HUDEP-2 (cell line): ENCODE results near the gene TCERG1L.

ENCODE experiments used
- DNase-seq, 76 experiments: peaks; one replicate each; lab custom pipeline; 2025; ENCODE audit not compliant: unreplicated experiment in 76 of 76; lab: John Stamatoyannopoulos, UW

Gene TCERG1L

GRCh38 chr10:131132681-131133080, 178.8 kb downstream of the TCERG1L start:
- no peak for DNase-seq

DNA sequence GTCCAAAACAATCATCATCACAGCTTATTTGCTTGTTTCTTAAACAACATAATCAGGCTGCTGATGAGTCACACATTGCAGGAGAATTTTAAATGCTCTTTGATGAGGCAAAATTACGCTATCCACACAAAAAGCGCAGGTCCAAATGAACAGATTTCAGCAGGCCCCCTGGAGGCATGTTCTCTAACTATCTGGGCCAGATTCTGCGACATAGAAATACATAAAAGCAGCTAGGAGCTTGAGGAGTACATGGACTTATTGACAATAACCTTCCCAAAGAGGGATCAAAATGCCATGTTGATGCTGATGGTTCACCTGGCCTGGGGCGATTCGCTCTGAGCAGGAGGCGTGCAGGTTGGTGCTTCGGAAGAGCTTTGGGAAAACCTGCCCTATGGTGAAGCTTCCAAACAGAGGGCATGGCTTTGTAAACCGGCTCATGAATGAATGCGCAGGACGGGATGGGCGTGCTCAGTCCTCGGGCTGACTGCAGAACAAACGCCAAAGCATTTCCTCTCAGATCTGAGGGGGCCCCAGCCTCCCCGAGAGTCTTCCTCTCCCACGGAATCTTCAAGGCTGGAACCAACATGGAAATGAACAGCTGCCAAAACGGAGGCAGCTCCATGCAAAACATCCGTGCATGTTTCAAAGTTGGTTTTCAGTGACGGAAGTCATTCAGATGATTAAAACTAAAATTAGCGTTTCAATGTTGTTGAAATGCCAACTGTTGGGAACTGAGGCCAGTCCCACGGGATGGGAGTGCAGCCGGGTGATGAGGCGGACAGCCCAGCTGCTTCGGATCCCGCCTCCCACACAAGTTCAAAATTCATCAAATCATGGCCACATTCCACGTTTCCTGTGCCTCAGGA, 179.6 kb downstream of the TCERG1L start:
- DNase-seq, result no peak

DNA sequence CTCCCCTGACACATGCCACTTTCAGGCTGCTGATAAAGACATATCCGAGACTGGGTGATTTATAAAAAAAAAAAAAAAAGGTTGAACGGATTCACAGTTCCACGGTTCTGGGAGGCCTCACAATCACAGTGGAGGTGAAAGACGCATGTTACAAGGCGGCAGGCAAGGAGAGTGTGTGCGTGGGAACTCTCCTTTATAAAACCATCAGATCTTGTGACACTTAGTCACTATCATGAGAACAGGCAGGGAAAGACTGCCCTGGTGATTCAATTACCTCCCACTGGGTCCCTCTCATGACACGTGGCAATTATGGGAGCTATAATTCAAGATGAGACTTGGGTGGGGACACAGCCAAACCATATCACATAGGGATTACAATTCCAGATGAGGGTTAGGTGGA, 181.5 kb downstream of the TCERG1L start:
- no peak for DNase-seq

DNA sequence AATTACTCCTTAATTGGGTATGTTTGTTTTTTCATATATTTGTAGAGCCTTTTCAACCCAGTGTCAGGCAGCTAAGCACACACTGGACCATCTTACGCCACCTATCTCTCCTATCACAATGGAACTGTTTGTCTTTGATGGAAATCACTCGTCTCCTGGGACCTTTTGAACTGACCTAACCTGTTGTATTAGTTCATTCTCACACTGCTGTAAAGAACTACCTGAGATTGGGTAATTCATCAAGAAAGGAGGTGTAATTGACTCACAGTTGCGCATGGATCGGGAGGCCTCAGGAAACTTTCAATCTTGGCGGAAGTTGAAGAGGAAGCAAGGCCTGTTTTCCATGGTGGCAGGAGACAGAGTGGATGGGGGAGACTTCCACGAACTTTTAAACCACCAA, 182.0 kb downstream of the TCERG1L start:
- DNase-seq, result no peak

DNA sequence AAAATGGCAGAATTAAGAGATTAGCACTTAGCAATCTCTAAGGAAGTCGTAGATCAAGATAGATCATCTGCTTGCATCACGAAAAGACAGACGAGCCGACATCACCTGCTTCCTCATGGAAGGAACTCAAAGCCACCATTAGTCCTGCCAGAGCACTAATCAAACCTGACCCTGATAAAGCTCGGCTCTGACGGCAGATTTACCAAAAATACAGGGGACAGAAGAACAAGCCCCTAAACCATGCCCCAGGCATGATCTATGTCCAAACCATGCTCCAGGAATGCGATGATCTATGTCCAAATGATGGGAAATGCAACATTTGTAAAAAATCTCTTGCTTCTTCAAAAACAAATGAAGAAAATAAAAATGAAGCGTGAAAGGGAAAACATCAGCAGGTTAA, 182.8 kb downstream of the TCERG1L start:
- no peak for DNase-seq

- DNase-seq, result peak in 3 of 76 experiments; percentile 2 to 8 (median 3)
These were observed 183.9 kb downstream of the TCERG1L start for GRCh38 chr10:131127610-131128009.

- no peak for DNase-seq
These were observed 184.4 kb downstream of the TCERG1L start for GRCh38 chr10:131127138-131127589.

GRCh38 chr10:131126321-131127137, 185.0 kb downstream of the TCERG1L start:
- no peak for DNase-seq

DNA sequence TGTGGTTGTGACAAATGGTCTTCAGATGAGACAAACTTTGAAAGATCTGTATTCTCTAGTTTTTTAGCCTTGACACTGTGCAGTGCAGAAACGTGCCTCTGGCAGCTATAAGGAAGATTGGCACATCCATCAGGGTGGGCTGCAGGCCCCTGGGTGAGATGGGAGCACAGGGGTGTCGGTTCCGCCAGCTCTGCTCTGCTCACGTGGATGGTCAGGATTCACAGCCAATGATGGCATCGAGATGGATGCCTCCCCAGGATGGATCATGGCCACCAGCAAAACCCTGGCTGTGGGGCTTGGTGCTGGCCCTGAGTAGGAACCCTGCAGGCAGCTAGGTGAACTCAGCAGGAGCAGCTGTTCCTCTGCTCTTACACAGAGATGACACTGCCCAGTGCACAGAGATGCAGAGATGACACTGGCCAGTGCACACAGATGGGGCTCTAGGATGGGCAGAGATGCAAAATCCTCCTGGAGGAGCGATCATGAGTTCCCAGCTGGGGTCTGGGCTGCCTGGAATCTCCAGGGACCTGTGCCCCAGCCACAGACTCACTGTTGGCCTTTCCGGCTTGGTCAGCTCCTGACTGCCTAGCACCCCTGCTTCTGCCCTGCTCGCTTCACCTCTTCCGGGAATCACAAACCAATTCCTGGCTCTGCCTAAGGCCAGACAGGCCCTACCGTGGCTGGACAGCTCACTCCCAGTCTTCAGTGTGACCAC, 185.9 kb downstream of the TCERG1L start:
- no peak for DNase-seq

GRCh38 chr10:131124945-131125344, 186.6 kb downstream of the TCERG1L start:
- DNase-seq, result no peak

DNA sequence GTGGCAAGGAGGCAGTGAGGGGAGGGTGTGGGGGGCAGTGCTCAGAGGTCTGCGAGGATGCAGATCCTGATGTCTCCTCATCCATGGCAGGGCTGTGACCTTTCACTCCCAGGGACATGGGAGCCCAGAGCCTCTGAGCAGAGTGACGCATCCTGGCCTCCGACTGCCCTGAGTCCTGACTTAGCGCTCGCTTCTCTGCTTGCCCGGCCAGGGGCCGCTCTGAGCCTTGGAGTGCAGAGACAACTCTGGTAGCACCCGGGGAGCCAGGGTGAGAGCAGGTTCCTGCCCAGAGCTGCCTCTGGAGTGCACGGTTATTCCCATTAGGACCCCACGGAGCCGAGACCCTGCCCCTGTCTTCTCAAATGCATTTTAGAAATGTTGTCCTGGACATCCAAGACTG, 188.0 kb downstream of the TCERG1L start:
- DNase-seq, result no peak

DNA sequence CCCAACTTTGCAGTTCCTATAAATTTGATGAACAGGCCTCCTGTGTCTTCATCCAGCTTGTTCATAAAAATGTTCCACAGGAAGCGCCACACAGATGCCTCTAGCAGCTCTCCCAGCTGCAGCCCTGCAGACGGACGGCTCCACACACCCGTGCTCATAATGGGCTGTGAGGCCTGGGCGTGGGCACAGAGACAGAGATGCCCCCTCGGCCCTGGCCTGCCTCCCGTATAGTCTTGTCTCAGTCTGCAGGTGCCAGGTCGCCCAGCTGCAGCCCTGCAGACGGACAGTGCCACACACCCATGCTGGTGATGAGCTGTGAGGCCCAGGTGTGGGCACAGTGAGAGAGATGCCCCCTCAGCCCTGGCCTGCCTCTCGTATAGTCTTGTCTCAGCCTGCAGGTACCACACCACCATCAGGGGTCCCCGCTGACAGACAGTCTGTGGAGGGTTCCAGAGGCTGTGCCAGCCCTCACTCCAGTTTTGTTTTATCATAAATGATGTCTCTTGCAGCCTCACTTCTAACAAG, 189.9 kb downstream of the TCERG1L start:
- no peak for DNase-seq

GRCh38 chr10:131119626-131120355, 191.7 kb downstream of the TCERG1L start:
- DNase-seq, result no peak

DNA sequence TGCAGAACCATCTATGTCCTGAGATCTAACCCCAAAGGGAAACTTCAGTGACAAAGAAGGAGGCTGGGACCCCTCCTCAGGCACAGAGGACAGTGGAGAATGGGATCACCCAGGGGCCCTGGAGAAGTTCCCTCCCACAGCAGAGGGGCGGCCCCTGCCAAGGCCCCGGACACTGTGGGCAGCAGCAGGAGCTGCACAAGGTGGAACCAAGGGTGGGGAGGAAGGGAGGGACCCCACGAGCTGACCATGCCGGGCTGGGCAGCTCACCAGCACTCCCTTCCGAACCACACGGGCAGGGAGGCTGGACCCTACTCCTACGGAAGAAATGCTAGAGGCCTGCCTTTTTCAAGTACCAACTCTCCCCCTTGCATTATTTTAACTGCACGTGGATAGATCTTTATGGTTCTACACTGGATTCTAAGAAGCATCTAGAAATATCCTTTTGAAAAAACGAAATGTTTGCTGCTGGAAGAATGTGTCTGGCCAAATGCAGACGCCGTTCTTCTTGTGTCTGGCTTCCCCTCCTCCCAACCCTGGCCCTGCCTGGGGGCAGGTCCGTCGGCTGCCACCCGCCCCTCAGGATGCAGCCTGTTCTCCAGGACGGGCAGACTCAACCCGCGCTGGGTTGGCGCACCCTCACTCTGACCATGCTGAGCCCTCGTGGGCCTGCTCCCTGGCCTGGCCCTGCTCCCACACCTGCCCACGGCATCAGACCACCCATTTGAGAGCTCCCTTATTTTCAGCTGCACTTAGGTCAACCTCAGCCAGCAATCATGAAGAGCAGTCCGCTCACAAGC, 193.9 kb downstream of the TCERG1L start:
- no peak for DNase-seq

GRCh38 chr10:131116991-131117375, 194.5 kb downstream of the TCERG1L start:
- DNase-seq, result no peak

DNA sequence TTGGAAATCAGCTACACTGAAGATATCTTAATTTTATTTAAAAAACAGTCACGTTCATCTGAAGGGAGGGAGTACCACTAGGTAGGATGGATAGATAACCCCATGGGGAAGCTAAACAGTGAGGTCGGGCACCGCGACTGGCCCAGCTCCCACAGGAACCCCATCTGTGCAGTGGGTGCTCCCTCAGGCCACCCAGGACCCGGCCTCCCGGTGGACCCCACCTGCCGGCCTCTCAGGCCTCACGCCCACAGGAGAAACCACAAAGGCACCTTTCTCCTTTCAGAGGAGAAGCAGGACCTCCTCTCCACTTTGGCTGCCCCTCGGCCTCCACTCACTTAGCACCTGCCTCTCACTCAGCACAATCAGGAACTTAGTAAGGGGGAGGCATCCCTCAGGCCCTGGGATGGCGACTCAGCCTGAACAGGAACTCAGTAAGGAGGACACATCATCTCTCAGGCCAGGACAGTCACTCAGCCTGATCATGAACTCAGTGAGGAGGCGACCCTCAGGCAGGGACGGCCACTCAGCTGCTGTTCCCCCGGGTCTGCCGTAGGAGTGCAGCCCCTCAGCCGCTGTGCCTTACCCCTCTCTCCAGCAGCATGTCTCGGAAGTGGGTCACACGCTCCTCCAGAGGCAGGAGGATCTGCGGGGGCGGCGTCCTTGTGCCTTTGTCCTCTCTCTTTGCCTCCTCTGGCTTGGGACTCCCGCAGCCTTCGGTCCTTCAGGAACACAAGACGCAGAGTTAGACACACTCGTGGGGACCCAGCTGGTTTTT, 195.1 kb downstream of the TCERG1L start:
- DNase-seq, result no peak

DNA sequence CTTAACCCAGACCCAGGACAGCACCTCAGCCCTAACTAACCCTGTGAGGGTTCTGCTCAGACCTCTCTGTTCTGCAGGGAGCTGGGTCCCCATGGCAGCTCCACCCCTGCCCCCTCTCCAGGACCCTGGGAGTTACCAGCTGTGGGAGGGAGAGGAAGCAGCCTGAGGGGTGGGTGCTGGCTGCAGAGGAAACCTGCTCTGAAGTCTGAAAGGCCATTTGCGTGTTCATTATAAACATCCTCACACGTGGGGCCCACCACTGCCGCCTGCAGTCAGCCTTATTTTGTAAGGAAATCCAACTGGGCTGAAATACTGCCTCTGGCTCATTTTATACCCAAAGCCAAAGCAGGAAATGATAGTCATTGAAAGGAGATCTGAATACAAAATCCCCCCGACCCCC, 195.7 kb downstream of the TCERG1L start:
- no peak for DNase-seq

DNA sequence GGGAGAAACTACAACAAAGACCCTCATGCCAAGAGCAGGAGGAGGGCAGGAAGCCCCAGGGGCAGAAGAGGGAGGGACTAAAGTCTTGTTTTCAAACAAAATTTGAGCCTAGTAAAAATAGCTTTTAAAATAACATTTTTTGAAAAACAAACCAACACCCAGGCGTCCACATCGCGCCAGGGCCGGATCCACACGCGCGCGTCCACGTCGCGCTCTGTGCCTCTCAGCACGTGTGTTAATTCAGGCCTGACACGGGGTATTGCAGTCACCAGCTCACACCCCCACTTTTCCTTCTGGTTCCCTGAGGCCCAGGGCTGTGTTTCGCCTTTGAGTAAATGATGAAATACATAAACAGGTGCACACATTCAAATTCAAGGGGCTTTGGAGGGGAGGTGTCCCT, 196.2 kb downstream of the TCERG1L start:
- no peak for DNase-seq

DNA sequence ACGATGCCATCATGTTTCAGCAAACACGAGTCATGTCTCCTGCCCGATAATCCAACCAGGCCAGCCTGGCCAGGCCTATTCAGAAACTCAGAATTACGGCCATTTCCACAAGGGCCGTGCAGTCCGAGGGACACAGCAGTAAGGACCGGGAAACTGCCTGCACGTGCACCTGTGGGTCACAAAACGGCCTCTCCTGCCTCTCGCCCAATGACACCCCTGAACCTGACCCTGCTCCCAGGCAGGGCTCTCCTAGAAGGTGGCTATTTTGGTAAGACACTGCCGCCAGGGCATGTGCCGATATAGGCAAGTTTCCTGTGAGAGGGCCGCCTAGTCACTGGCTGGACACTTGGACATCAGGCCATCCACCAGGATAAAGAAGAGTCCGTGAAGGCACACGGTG, 196.7 kb downstream of the TCERG1L start:
- DNase-seq, result no peak
